ENCODE results near the gene DACT3. TPM values are rescaled to one million over a fixed set of nuclear protein-coding genes. Genes with fewer than 3 reads are reported as not detected.

The DACT3 gene
- total RNA-seq, 2 experiments from 2014 or later: 2.4 to 3.0 TPM

DNA sequence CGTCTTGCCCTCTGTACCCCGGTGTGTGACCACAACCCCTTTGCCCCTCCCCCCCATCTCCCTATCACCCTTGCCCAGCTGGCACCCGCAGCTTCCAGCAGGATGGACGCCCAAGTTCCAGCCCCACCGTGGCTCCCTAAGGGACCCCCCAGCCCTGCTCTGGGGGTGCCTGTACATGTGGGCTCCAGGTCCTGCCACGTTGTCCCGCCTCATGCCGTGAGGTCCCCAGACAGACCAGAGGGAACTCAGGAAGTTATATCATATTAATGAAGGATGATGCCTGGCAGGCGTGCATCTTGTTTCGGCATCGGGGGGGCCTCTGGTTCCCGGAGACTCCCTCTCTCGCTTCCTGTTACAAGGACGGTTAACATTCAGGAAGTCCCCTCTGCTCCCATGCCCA lies 34.5 kb downstream of the DACT3 start:
- peak overlapping the region; percentile 61 for H3K27ac Mint-ChIP-seq
- DNase-seq: no peak
- peaks cover 9% of the 10 kb centered on the region for H3K36me3 Mint-ChIP-seq (ENCODE audit: low read depth)
- intact Hi-C loops (cut with micrococcal nuclease): no loop called here
- peaks cover 40% of the 10 kb centered on the region for H3K4me1 Mint-ChIP-seq (ENCODE audit: low read depth)
- no peaks in the 10 kb centered on the region for H3K9me3 Mint-ChIP-seq
- CTCF ChIA-PET: interaction anchor here (0.7 to 2.5 kb wide), 2 partner anchors 35 to 726 kb away, joined by 3 to 10 read pairs; partner anchors contain the start of gene DACT3
- H3K27me3 Mint-ChIP-seq (ENCODE audit: low read depth): no peaks in the 10 kb centered on the region
- no peak overlapping the region for H3K4me3 Mint-ChIP-seq

- Mint-ChIP-seq H3K27me3 (ENCODE audit: low read depth) (no peaks in the 10 kb centered on the region), H3K4me1 (ENCODE audit: low read depth) (peaks cover 47% of the 10 kb centered on the region), H3K27ac (peak overlapping the region; percentile 18), H3K36me3 (ENCODE audit: low read depth) (peaks cover 9% of the 10 kb centered on the region), H3K9me3 (no peaks in the 10 kb centered on the region), H3K4me3 (no peak overlapping the region)
- intact Hi-C loops (cut with micrococcal nuclease): no loop called here
- no peak for DNase-seq
- CTCF ChIA-PET: interaction anchor here (1.1 to 2.5 kb wide), 2 partner anchors 9 to 36 kb away, joined by 4 to 10 read pairs; partner anchors contain the start of gene DACT3
Observed at GRCh38 chr19:46625731-46626130, 35.3 kb downstream of the DACT3 start.

DNA sequence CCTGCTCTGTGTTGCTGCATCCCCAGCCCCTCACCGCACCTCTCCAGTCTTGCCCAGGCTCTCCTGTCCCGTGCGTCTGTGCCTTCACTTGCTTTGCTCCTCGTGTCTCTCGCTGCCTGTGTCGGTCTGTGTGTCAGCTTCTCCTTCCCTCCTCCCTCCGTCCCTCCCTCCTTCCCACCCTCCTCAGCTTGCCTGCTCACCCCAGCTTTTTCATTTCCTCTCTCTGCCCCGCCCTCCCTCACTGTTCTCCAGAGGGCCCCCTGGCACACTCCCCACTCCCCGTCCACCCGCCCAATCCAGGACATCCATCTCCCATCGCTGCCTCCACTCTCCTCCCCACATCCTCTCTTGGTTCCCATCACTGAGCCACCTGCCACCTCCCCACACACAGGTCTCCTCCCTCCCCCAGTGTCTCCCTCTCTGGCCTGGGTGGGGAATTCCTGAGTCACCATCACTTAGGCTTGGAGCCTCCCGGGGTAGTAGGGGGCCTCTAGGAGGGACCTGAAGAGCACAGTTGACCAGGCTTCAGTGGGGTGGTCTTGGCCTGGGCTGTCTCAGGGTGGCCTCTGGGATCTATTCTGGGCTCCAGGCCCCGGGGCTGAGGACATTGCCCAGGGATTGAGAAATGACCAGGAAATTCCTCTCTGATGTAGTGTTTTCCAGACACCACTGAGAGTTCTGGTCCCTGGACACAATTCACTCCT lies 35.9 kb downstream of the DACT3 start, which contains the start of gene PTGIR:
TSS of gene PTGIR (minus strand) at position 132 of the 704 bp plus-strand sequence. CDS start 864 bp downstream, outside the sequence.
- Mint-ChIP-seq H3K4me1 (ENCODE audit: low read depth) (peaks cover 54% of the 10 kb centered on the region), H3K36me3 (ENCODE audit: low read depth) (peaks cover 9% of the 10 kb centered on the region), H3K9me3 (no peaks in the 10 kb centered on the region), H3K27me3 (ENCODE audit: low read depth) (no peaks in the 10 kb centered on the region), H3K4me3 (peak within 1 kb of the TSS; percentile 90), H3K27ac (peak within 1 kb of the TSS; percentile 87)
- CTCF ChIA-PET: interaction anchor here (0.8 to 1.9 kb wide), 5 partner anchors 8 to 216 kb away, joined by 4 to 10 read pairs (median 4); no protein-coding TSS in a partner anchor
- intact Hi-C loops (cut with micrococcal nuclease): no loop called here
- DNase-seq: peak; percentile 78

- Mint-ChIP-seq H3K36me3 (ENCODE audit: low read depth) (peaks cover 10% of the 10 kb centered on the region), H3K9me3 (no peaks in the 10 kb centered on the region), H3K27me3 (ENCODE audit: low read depth) (no peaks in the 10 kb centered on the region), H3K4me3 (peak overlapping the region; percentile 90), H3K27ac (peak overlapping the region; percentile 87), H3K4me1 (ENCODE audit: low read depth) (peaks cover 64% of the 10 kb centered on the region)
- no peak for DNase-seq
- CTCF ChIA-PET: interaction anchor here (1.0 to 1.9 kb wide), 3 partner anchors 10 to 217 kb away, joined by 4 to 10 read pairs (median 7); no protein-coding TSS in a partner anchor
- intact Hi-C loops (cut with micrococcal nuclease): no loop called here
Observed at GRCh38 chr19:46623915-46624502, 37.0 kb downstream of the DACT3 start.

GRCh38 chr19:46622118-46622446 lies 38.9 kb downstream of the DACT3 start:
- peak overlapping the region; percentile 65 for H3K27ac Mint-ChIP-seq
- intact Hi-C loops (cut with micrococcal nuclease): no loop called here
- CTCF ChIA-PET: interaction anchor here (0.6 to 2.4 kb wide), 4 partner anchors 9 to 39 kb away, joined by 3 to 10 read pairs (median 6); partner anchors contain the start of gene DACT3
- H3K4me1 Mint-ChIP-seq (ENCODE audit: low read depth): peaks cover 71% of the 10 kb centered on the region
- DNase-seq: no peak
- H3K4me3 Mint-ChIP-seq: peak overlapping the region; percentile 61
- peaks cover 10% of the 10 kb centered on the region for H3K36me3 Mint-ChIP-seq (ENCODE audit: low read depth)
- H3K27me3 Mint-ChIP-seq (ENCODE audit: low read depth): no peaks in the 10 kb centered on the region
- no peaks in the 10 kb centered on the region for H3K9me3 Mint-ChIP-seq

DNA sequence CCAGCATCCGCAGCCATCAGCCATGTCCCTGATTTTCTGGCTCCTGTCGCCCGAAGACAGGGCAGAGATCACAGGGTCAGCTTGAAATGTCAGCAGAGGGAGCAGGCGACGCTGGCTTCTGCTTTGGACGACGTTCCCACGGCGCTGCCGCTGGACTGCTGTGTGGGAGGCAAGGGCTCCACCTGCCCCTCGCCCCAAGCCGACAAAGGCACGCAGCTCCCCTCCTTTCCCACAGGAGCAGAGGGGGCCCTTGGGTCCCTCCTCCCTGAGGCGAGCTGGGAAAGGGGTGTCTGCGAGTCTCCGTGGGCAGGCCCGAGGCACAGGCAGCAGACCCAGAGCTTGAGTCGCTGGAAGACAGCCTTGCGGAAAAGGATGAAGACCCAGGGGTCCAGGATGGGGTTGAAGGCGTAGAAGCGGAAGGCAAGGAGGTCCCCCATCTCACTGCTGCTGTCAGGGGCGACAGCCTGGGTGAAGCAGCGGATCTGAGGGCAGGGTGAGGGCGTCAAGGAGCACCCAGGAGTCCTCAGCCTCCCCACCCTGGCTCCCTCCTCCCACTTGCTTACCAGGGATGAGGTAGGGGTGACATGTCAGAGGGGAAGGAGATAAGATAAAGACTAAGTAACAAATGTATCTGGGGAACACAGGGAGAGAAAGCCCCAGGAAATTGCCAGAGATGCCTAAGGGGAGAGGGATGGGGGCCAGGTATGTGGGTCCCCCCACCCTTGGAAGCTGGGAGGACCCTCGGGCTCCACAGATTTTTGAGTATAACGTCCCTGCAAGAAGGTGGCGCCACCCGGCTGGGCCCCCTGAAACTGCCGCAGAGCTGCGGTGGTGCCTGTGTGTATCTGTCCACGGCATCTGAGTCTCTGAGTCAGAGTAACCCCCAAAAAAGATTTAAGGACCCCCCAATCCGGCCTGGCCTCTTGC lies 39.5 kb downstream of the DACT3 start:
- Mint-ChIP-seq H3K9me3 (no peaks in the 10 kb centered on the region), H3K36me3 (ENCODE audit: low read depth) (peaks cover 10% of the 10 kb centered on the region), H3K27me3 (ENCODE audit: low read depth) (no peaks in the 10 kb centered on the region), H3K27ac (peak overlapping the region; percentile 95), H3K4me3 (peak overlapping the region; percentile 61), H3K4me1 (ENCODE audit: low read depth) (peaks cover 75% of the 10 kb centered on the region)
- CTCF ChIA-PET: interaction anchor here (1.1 to 2.4 kb wide), 5 partner anchors 9 to 40 kb away, joined by 3 to 10 read pairs (median 5); partner anchors contain the start of gene DACT3
- intact Hi-C loops (cut with micrococcal nuclease): no loop called here
- DNase-seq: no peak

DNA sequence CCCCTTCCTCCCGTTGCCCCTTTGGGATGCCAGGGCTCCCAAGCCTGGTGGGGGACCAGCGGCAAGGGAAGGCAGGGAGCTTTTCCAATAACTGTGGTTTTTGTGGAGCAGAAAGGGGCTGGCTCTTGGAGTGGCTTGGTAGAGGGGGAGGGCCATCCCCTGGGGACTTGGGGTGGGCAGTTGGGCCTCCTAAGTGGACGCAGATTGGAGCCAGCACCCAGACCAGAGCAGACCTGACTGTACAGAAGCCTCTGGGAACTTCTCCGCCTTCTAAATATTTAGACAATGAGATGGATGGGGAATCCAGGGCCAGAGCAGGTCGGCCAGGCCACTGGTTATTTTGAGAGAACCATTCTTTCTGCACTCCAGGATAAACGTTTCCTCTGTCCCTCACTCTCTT lies 40.3 kb downstream of the DACT3 start:
- intact Hi-C loops (cut with micrococcal nuclease): no loop called here
- peak overlapping the region; percentile 95 for H3K27ac Mint-ChIP-seq
- H3K4me1 Mint-ChIP-seq (ENCODE audit: low read depth): peaks cover 81% of the 10 kb centered on the region
- H3K9me3 Mint-ChIP-seq: no peaks in the 10 kb centered on the region
- peaks cover 10% of the 10 kb centered on the region for H3K36me3 Mint-ChIP-seq (ENCODE audit: low read depth)
- no peaks in the 10 kb centered on the region for H3K27me3 Mint-ChIP-seq (ENCODE audit: low read depth)
- CTCF ChIA-PET: interaction anchor here (1.1 to 2.4 kb wide), 5 partner anchors 8 to 41 kb away, joined by 3 to 10 read pairs (median 5); partner anchors contain the start of gene DACT3
- no peak for DNase-seq
- peak overlapping the region; percentile 79 for H3K4me3 Mint-ChIP-seq

GRCh38 chr19:46620267-46620666 lies 40.7 kb downstream of the DACT3 start:
- Mint-ChIP-seq H3K4me1 (ENCODE audit: low read depth) (peaks cover 80% of the 10 kb centered on the region), H3K27ac (peak overlapping the region; percentile 95), H3K27me3 (ENCODE audit: low read depth) (no peaks in the 10 kb centered on the region), H3K9me3 (no peaks in the 10 kb centered on the region), H3K36me3 (ENCODE audit: low read depth) (peaks cover 10% of the 10 kb centered on the region), H3K4me3 (peak overlapping the region; percentile 79)
- CTCF ChIA-PET: interaction anchor here (1.1 to 10.9 kb wide), 4 partner anchors 11 to 41 kb away, joined by 3 to 178 read pairs (median 4); partner anchors contain the start of gene DACT3
- DNase-seq: no peak
- intact Hi-C loops (cut with micrococcal nuclease): no loop called here

- Mint-ChIP-seq H3K4me3 (peak overlapping the region; percentile 79), H3K27me3 (ENCODE audit: low read depth) (no peaks in the 10 kb centered on the region), H3K4me1 (ENCODE audit: low read depth) (peaks cover 78% of the 10 kb centered on the region), H3K27ac (peak overlapping the region; percentile 95), H3K36me3 (ENCODE audit: low read depth) (peaks cover 6% of the 10 kb centered on the region), H3K9me3 (no peaks in the 10 kb centered on the region)
- intact Hi-C loops (cut with micrococcal nuclease): no loop called here
- DNase-seq: peak; percentile 52
- CTCF ChIA-PET: interaction anchor here (0.6 to 10.9 kb wide), 6 partner anchors 12 to 75 kb away, joined by 3 to 178 read pairs (median 4); partner anchors contain the start of gene DACT3
Observed at GRCh38 chr19:46618670-46619231, 42.2 kb downstream of the DACT3 start.

- Mint-ChIP-seq H3K27ac (peak overlapping the region; percentile 95), H3K36me3 (ENCODE audit: low read depth) (peaks cover 6% of the 10 kb centered on the region), H3K9me3 (no peaks in the 10 kb centered on the region), H3K27me3 (ENCODE audit: low read depth) (no peaks in the 10 kb centered on the region), H3K4me3 (no peak overlapping the region), H3K4me1 (ENCODE audit: low read depth) (peaks cover 76% of the 10 kb centered on the region)
- CTCF ChIA-PET: interaction anchor here (1.0 to 10.9 kb wide), 11 partner anchors 7 to 152 kb away, joined by 3 to 178 read pairs (median 4); partner anchors contain the start of genes DACT3 and PTGIR
- DNase-seq: no peak
- intact Hi-C loops (cut with micrococcal nuclease): loop anchor here (1.0 kb wide), 4 partner anchors 17 to 169 kb away; no protein-coding TSS in a partner anchor
Observed at GRCh38 chr19:46617601-46618000, 43.4 kb downstream of the DACT3 start.

- H3K27ac Mint-ChIP-seq: peak overlapping the region; percentile 95
- intact Hi-C loops (cut with micrococcal nuclease): loop anchor here (1.0 kb wide), 4 partner anchors 18 to 170 kb away; no protein-coding TSS in a partner anchor
- peaks cover 3% of the 10 kb centered on the region for H3K36me3 Mint-ChIP-seq (ENCODE audit: low read depth)
- no peaks in the 10 kb centered on the region for H3K9me3 Mint-ChIP-seq
- H3K4me3 Mint-ChIP-seq: peak overlapping the region; percentile 72
- no peaks in the 10 kb centered on the region for H3K27me3 Mint-ChIP-seq (ENCODE audit: low read depth)
- CTCF ChIA-PET: interaction anchor here (1.0 to 10.9 kb wide), 10 partner anchors 8 to 153 kb away, joined by 3 to 178 read pairs (median 6); partner anchors contain the start of genes DACT3 and PTGIR
- peak; percentile 91 for DNase-seq
- H3K4me1 Mint-ChIP-seq (ENCODE audit: low read depth): peaks cover 76% of the 10 kb centered on the region
Observed at GRCh38 chr19:46616631-46617322, 44.2 kb downstream of the DACT3 start.
